Nephron (organoid): ENCODE measurements around the gene GALNT18.

Source experiments
- H3K27ac Mint-ChIP-seq, 3 experiments: 2 replicates each; pipeline ENCODE4 v1.8.0; 2020; ENCODE audit warnings: mixed read lengths in 3 of 3, mild to moderate bottlenecking in 2 of 3, moderate library complexity in 1 of 3
- H3K27me3 Mint-ChIP-seq: 2 replicates; pipeline ENCODE4 v1.8.0; 2021; ENCODE audit warnings: low read depth, mild to moderate bottlenecking, moderate library complexity, mixed read lengths
- H3K36me3 Mint-ChIP-seq: 2 replicates; pipeline ENCODE4 v1.8.0; 2020; ENCODE audit warnings: low read depth, mixed read lengths
- H3K4me1 Mint-ChIP-seq: 2 replicates; pipeline ENCODE4 v1.8.0; 2020; ENCODE audit warnings: mixed read lengths
- H3K4me3 Mint-ChIP-seq, 3 experiments: 2 replicates each; pipeline ENCODE4 v1.8.0; 2020; ENCODE audit warnings: mild to moderate bottlenecking in 3 of 3, mixed read lengths in 3 of 3, moderate library complexity in 2 of 3
- H3K9me3 Mint-ChIP-seq: 2 replicates; pipeline ENCODE4 v1.8.0; 2020; ENCODE audit warnings: mixed read lengths
- TF ChIP-seq, protein P1 (sequence below), 3 experiments: fragments of 200-600 bp; sonication (generic); IDR thresholded peaks; one replicate each; pipeline ENCODE4 v1.5.0; 2021; ENCODE audit warnings: antibody characterized with exemption in 3 of 3; ENCODE audit not compliant: unreplicated experiment in 3 of 3

Gene GALNT18

GRCh38 chr11:11581481-11581880 lies 40.3 kb downstream of the GALNT18 start:
- peaks cover 28% of the 10 kb centered on the region for H3K4me1 Mint-ChIP-seq
- TF ChIP-seq, protein P1, sequence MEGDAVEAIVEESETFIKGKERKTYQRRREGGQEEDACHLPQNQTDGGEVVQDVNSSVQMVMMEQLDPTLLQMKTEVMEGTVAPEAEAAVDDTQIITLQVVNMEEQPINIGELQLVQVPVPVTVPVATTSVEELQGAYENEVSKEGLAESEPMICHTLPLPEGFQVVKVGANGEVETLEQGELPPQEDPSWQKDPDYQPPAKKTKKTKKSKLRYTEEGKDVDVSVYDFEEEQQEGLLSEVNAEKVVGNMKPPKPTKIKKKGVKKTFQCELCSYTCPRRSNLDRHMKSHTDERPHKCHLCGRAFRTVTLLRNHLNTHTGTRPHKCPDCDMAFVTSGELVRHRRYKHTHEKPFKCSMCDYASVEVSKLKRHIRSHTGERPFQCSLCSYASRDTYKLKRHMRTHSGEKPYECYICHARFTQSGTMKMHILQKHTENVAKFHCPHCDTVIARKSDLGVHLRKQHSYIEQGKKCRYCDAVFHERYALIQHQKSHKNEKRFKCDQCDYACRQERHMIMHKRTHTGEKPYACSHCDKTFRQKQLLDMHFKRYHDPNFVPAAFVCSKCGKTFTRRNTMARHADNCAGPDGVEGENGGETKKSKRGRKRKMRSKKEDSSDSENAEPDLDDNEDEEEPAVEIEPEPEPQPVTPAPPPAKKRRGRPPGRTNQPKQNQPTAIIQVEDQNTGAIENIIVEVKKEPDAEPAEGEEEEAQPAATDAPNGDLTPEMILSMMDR (IDR thresholded peaks at IDR 0.05; ENCODE audit: unreplicated experiment in 3 of 3) = no peak
- H3K27ac Mint-ChIP-seq = no peak overlapping the region
- peaks cover 30% of the 10 kb centered on the region for H3K27me3 Mint-ChIP-seq
- no peak overlapping the region for H3K4me3 Mint-ChIP-seq
- no peaks in the 10 kb centered on the region for H3K9me3 Mint-ChIP-seq
- no peaks in the 10 kb centered on the region for H3K36me3 Mint-ChIP-seq

DNA sequence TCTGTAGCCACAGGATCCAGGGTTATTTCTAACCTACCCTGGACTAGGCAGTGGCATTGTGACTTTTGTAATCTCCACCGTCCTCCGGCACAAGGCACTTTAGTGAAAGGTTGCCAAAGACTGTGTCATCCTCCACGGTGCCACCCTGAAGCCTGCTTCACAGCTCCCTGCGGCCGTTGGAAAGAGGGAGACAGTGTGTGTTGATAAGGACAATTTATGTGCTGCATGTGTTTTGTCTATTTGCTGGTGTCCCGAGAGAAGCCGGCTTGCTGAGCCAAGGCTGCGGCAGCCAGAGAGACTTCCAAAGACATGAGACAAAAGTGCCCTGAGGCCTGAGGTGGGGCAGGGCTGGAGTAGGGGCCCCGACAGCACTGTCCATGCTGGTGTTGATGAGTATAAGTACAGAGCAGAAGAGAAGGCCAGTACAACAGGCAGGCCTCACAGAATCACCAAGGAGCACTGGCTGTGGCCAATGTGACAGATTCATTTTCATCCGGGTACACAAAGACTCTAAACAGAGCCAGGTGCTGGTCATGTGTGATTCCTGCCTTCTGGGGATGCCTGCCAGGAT lies 40.9 kb downstream of the GALNT18 start:
- peaks cover 28% of the 10 kb centered on the region for H3K4me1 Mint-ChIP-seq
- H3K27me3 Mint-ChIP-seq = peaks cover 30% of the 10 kb centered on the region
- TF ChIP-seq, protein P1 (IDR thresholded peaks at IDR 0.05; ENCODE audit: unreplicated experiment in 3 of 3) = no peak
- no peak overlapping the region for H3K4me3 Mint-ChIP-seq
- no peaks in the 10 kb centered on the region for H3K36me3 Mint-ChIP-seq
- H3K9me3 Mint-ChIP-seq = no peaks in the 10 kb centered on the region
- peak overlapping the region in 1 of 3 experiments; percentile 34 for H3K27ac Mint-ChIP-seq

DNA sequence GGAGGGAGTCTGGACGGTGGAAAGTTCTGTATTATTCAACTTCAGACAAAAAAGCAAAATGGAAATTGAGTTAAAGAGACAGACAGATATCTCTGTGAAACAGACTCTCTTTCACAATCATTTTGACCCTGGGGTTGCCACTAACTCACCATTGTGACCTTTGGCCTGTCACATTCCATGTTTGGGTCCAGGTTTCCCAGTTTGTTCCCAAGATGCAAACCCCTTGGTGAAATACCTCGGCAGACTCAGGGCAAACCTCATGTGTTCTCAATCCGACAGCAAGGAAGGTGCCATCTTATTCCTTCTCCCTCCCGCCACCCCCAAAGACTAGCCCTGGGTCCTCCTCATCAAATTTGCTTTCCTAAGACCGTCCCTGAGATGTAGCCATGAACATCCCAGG lies 41.8 kb downstream of the GALNT18 start:
- TF ChIP-seq, protein P1 (IDR thresholded peaks at IDR 0.05; ENCODE audit: unreplicated experiment in 3 of 3) = no peak
- peaks cover 28% of the 10 kb centered on the region for H3K4me1 Mint-ChIP-seq
- peak overlapping the region in 1 of 3 experiments; percentile 28 for H3K27ac Mint-ChIP-seq
- H3K27me3 Mint-ChIP-seq = peaks cover 30% of the 10 kb centered on the region
- no peak overlapping the region for H3K4me3 Mint-ChIP-seq
- H3K36me3 Mint-ChIP-seq = no peaks in the 10 kb centered on the region
- no peaks in the 10 kb centered on the region for H3K9me3 Mint-ChIP-seq

DNA sequence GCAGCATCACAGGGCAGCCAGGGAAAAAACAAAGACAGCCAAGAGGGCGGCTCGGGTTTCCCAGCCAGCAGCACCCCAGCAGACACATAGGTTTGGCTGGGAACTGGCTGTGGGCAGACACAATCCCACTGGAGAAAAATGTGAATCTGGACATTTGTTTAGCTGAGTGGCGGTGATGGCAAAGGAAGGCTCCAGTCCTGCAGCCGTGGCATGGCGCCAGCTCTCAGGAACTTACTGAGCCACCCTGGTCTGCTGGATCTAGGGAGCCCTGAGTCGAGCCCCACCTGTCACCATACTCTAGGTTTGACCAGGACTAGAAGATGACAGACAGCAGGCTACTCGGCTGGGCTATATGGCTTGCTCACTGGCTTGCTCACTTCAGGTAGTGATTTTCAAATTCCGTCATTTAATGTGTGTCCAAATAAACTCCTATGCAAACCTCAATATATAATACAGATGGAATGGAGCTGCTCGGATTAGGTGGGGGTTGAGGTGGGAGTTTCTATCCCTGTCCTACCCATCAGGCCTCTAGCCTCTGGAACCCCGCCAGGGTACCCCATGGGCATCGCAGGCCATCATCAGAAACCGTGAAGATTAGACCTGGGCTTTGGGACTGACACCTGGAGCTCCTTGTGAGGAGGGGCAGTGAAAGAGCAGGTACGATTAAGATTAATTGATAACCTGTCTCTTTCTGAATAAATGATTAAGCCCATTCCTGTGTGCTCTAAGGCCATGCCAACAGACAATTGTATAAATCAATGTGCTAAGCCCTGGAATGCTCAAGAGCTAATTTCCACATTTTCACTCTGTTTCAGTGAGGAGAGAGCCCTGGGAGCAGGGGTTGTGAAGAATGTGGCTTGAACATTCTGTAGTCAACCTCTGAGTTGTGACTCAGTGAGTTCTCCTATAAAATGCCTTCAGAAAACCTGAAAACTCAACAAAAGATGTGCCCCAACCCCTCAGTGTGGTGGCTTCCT lies 42.5 kb downstream of the GALNT18 start:
- Mint-ChIP-seq H3K9me3 (no peaks in the 10 kb centered on the region), H3K4me1 (peaks cover 28% of the 10 kb centered on the region), H3K36me3 (no peaks in the 10 kb centered on the region), H3K27me3 (peaks cover 30% of the 10 kb centered on the region), H3K4me3 (no peak overlapping the region), H3K27ac (peak overlapping the region; percentile 5 to 71 (median 46))
- TF ChIP-seq, protein P1 (IDR thresholded peaks at IDR 0.05; ENCODE audit: unreplicated experiment in 3 of 3) = no peak

- peaks cover 24% of the 10 kb centered on the region for H3K4me1 Mint-ChIP-seq
- H3K36me3 Mint-ChIP-seq = no peaks in the 10 kb centered on the region
- H3K27me3 Mint-ChIP-seq = peaks cover 34% of the 10 kb centered on the region
- H3K9me3 Mint-ChIP-seq = no peaks in the 10 kb centered on the region
- H3K27ac Mint-ChIP-seq = peak overlapping the region; percentile 5 to 71 (median 46)
- TF ChIP-seq, protein P1 (IDR thresholded peaks at IDR 0.05; ENCODE audit: unreplicated experiment in 3 of 3) = no peak
- no peak overlapping the region for H3K4me3 Mint-ChIP-seq
Observed at GRCh38 chr11:11577932-11578911, 43.6 kb downstream of the GALNT18 start.
